GM10248 (cell line): Measurements from ENCODE around the gene MARS2.
"Not testable (repeated sequence)": the region's sequence is repeated elsewhere in the genome, so short reads cannot be mapped to it uniquely, and the experiment has no call there.

Source experiments
- CTCF ChIA-PET: fragments of 300-600 bp; sonication (Branson Sonifier 250); formaldehyde crosslinking; extraction: SDS; loops from one replicate; lab custom pipeline; 2021; ENCODE audit warnings: antibody characterized with exemption; lab: Yijun Ruan, JAX
- POLR2A ChIA-PET: fragments of 350-650 bp; sonication (Branson Sonifier 250); formaldehyde crosslinking; extraction: SDS; loops from one replicate; lab custom pipeline; 2020; ENCODE audit warnings: antibody characterized with exemption; lab: Yijun Ruan, JAX
- DNase-seq: peaks from one replicate; pipeline ENCODE4 v3.0.0; 2012; ENCODE audit errors: extremely low spot score
- CTCF ChIP-seq: IDR thresholded peaks from 2 replicates; pipeline ENCODE4 v1.5.1; 2012; ENCODE audit warnings: mild to moderate bottlenecking, low read depth; ENCODE audit errors: extremely low read depth, missing control alignments, control extremely low read depth

MARS2 gene

GRCh38 chr2:197675711-197676188 is 29.4 kb upstream of the MARS2 start:
- POLR2A ChIA-PET = no interaction called here
- CTCF ChIA-PET = no interaction called here
- DNase-seq = no peak
- TF ChIP-seq CTCF = no peak

- ChIA-PET CTCF (no interaction called here), POLR2A (no interaction called here)
- TF ChIP-seq CTCF = no peak
- no peak for DNase-seq
Measured at GRCh38 chr2:197677056-197677455, 28.1 kb upstream of the MARS2 start.

DNA sequence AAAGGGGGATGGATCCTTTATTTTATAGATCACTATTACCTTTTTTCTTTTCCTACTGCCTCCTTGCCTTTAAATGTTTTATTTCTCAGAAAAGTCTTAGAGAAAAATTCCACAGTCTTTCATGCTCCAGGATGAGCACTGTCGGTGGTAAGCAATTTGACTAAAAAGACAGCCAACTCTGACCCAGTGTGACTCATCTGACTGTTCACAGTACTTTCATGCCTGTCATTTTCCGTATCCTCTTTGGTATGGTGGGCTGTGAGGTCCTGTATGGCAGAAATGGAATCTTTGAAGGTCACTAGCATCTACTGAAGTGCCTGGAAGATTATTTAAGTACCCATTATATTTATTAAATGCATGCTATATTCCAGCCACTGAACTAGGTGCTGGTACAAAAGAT is 27.7 kb upstream of the MARS2 start:
- POLR2A ChIA-PET = no interaction called here
- CTCF ChIA-PET = no interaction called here
- DNase-seq = no peak
- TF ChIP-seq CTCF = no peak

DNA sequence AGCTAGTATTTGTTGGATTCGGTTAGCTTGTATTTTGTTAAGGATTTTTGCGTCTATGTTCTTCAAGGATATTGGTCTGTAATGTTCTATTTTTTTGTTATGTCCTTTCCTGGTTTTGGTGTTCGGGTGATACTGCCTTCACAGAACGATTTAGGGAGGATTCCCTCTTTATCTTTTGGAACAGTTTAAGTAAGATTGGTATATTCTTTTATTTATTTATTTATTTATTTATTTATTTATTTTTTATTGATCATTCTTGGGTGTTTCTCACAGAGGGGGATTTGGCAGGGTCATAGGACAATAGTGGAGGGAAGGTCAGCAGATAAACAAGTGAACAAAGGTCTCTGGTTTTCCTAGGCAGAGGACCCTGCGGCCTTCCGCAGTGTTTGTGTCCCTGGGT is 10.0 kb upstream of the MARS2 start:
- POLR2A ChIA-PET, CTCF ChIA-PET, DNase-seq: not testable (repeated sequence)

DNA sequence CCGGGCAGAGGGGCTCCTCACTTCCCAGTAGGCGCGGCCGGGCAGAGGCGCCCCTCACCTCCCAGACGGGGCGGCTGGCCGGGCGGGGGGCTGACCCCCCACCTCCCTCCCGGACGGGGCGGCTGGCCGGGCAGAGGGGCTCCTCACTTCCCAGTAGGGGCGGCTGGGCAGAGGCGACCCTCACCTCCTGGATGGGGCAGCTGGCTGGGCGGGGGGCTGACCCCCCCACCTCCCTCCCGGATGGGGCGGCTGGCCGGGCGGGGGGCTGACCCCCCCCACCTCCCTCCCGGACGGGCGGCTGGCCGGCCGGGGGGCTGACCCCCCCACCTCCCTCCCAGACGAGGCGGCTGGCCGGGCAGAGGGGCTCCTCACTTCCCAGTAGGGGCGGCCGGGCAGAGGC is 9.2 kb upstream of the MARS2 start:
- DNase-seq, POLR2A ChIA-PET, CTCF ChIA-PET: not testable (repeated sequence)

- CTCF ChIA-PET, DNase-seq, POLR2A ChIA-PET: not testable (repeated sequence)
Measured at GRCh38 chr2:197696571-197696970, 8.6 kb upstream of the MARS2 start.

GRCh38 chr2:197699724-197700123 is 5.4 kb upstream of the MARS2 start:
- POLR2A ChIA-PET, CTCF ChIA-PET, DNase-seq: not testable (repeated sequence)

- DNase-seq = no peak
- TF ChIP-seq CTCF = no peak
- ChIA-PET POLR2A (no interaction called here), CTCF (no interaction called here)
Measured at GRCh38 chr2:197700960-197701359, 4.2 kb upstream of the MARS2 start.

GRCh38 chr2:197704434-197705120 is 592 bp upstream of the MARS2 start:
- ChIA-PET POLR2A (interaction anchor here (1.1 kb wide), 1 partner anchor 205 kb away, joined by 4 read pairs; the partner anchor contains the start of genes HSPD1 and HSPE1), CTCF (interaction anchor here (0.8 to 3.8 kb wide), 3 partner anchors 10 to 105 kb away, joined by 3 to 37 read pairs (median 5); no protein-coding TSS in a partner anchor)
- DNase-seq = no peak
- no peak for TF ChIP-seq CTCF
